ENCODE data around the gene TTC19. TPM values are rescaled to one million over a fixed set of nuclear protein-coding genes. Genes with fewer than 3 reads are reported as not detected.

TTC19 gene
- total RNA-seq, 1 donor from 2014 or later, result 35.9 TPM

DNA sequence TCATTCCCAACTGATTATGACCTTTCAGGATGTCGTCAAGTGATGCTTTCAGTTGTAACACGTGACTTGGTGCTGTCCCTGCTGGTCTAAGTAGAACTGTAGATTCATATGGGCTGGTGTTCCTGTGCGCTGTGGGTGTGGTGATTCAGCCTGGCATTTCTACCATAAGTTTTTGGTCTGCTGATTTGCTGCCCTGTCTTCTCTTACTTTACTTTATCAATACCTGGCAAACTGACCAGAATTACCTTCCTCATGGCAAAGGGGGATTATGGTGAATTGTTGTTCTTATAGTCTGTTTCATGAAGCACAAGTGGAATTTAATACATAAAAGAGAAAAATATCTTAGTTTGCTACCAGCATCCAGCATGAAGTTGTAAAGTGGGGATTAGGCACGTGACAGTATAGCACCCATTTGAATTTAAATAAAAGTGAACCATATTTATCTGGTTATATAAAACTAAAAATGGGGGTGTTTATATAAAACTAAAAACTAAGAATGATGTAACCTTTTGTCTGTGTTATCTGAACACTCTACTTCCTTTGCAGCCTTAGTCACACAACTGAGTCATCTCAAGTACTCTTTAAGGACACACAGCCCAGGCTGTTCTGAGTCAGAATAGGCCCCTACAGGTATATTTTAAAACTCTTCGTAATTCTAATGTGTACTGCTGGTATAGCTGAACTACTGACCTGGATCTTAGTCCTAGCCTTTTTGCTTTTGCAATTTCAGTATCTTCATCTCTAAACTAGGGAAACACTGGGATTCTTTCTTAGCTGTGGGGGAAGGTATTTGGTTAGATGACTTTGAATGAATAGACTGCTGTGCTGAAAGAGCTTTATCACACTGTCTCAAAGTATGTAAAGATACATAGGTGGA lies 28.3 kb downstream of the TTC19 start:
- peaks cover 5% of the 10 kb centered on the region for H3K36me3 Mint-ChIP-seq (ENCODE audit: unreplicated experiment)

DNA sequence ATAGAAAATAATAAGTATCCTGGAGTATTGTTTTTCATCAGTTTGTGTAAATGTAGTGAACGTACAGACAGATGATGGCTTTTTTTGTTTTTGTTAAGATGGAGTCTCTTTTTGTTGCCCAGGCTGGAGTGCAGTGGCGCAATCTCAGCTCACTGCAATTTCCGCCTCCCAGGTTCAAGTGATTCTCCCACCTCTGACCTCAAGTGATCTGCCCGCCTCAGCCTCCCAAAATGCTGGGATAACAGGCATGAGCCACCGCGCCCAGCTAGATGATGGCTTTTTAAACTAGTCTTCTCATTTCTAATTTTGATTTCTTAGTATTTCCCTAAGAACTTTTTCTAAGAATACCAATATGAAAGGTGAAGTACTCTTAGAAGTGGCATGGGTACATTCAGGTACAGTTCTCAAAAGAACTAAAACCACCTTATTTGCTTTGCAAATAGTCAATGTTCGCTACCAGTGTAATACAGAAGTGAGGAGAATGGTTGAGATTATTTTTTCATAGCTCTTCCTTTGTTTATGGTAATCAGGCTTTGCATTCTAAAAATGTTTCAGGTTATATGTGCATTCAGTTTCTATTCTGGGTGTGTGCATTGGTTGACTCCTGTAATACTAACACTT lies 34.2 kb downstream of the TTC19 start:
- no peak for DNase-seq
- H3K4me1 Mint-ChIP-seq (ENCODE audit: low read depth, unreplicated experiment), result no peaks in the 10 kb centered on the region
- no peak overlapping the region for H3K27ac Mint-ChIP-seq (ENCODE audit: unreplicated experiment)
- H3K36me3 Mint-ChIP-seq (ENCODE audit: unreplicated experiment), result peaks cover 11% of the 10 kb centered on the region
- no peaks in the 10 kb centered on the region for H3K9me3 Mint-ChIP-seq (ENCODE audit: unreplicated experiment)
- TF ChIP-seq, protein P1, sequence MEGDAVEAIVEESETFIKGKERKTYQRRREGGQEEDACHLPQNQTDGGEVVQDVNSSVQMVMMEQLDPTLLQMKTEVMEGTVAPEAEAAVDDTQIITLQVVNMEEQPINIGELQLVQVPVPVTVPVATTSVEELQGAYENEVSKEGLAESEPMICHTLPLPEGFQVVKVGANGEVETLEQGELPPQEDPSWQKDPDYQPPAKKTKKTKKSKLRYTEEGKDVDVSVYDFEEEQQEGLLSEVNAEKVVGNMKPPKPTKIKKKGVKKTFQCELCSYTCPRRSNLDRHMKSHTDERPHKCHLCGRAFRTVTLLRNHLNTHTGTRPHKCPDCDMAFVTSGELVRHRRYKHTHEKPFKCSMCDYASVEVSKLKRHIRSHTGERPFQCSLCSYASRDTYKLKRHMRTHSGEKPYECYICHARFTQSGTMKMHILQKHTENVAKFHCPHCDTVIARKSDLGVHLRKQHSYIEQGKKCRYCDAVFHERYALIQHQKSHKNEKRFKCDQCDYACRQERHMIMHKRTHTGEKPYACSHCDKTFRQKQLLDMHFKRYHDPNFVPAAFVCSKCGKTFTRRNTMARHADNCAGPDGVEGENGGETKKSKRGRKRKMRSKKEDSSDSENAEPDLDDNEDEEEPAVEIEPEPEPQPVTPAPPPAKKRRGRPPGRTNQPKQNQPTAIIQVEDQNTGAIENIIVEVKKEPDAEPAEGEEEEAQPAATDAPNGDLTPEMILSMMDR (IDR thresholded peaks at IDR 0.05; ENCODE audit: partially characterized antibody, unreplicated experiment), result no peak
- no peaks in the 10 kb centered on the region for H3K27me3 Mint-ChIP-seq (ENCODE audit: unreplicated experiment)
- no peak overlapping the region for H3K4me3 Mint-ChIP-seq (ENCODE audit: unreplicated experiment)

More for the DNA sequence above, 28.3 kb downstream of the TTC19 start:
- DNase-seq, result no peak
- no peaks in the 10 kb centered on the region for H3K27me3 Mint-ChIP-seq (ENCODE audit: unreplicated experiment)
- TF ChIP-seq, protein P1 (IDR thresholded peaks at IDR 0.05; ENCODE audit: partially characterized antibody, unreplicated experiment), result no peak
- no peak overlapping the region for H3K27ac Mint-ChIP-seq (ENCODE audit: unreplicated experiment)
- no peak overlapping the region for H3K4me3 Mint-ChIP-seq (ENCODE audit: unreplicated experiment)
- peaks cover 2% of the 10 kb centered on the region for H3K9me3 Mint-ChIP-seq (ENCODE audit: unreplicated experiment)
- H3K4me1 Mint-ChIP-seq (ENCODE audit: low read depth, unreplicated experiment), result no peaks in the 10 kb centered on the region

DNA sequence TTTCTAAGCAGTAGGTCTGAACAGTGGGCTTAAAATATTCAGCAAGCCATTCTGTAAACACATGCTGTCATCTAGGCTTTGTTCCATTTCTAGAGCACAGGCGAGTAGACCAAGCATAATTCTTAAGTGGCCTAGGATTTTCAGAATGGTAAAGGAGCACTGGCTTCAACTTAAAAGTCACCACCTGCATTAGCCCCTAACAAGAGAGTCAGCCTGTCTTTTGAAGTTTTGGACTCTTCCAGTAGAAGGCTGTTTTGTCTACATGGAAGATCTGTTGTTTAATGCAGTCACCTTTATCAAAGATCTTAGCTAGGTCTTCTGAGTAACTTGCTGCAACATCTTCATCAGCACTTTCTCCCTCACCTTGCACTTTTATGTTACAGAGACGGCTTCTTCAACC lies 36.6 kb downstream of the TTC19 start:
- no peaks in the 10 kb centered on the region for H3K27me3 Mint-ChIP-seq (ENCODE audit: unreplicated experiment)
- no peak overlapping the region for H3K27ac Mint-ChIP-seq (ENCODE audit: unreplicated experiment)
- no peaks in the 10 kb centered on the region for H3K9me3 Mint-ChIP-seq (ENCODE audit: unreplicated experiment)
- no peaks in the 10 kb centered on the region for H3K4me1 Mint-ChIP-seq (ENCODE audit: low read depth, unreplicated experiment)
- DNase-seq, result no peak
- TF ChIP-seq, protein P1 (IDR thresholded peaks at IDR 0.05; ENCODE audit: partially characterized antibody, unreplicated experiment), result no peak
- H3K4me3 Mint-ChIP-seq (ENCODE audit: unreplicated experiment), result no peak overlapping the region
- H3K36me3 Mint-ChIP-seq (ENCODE audit: unreplicated experiment), result peaks cover 11% of the 10 kb centered on the region

DNA sequence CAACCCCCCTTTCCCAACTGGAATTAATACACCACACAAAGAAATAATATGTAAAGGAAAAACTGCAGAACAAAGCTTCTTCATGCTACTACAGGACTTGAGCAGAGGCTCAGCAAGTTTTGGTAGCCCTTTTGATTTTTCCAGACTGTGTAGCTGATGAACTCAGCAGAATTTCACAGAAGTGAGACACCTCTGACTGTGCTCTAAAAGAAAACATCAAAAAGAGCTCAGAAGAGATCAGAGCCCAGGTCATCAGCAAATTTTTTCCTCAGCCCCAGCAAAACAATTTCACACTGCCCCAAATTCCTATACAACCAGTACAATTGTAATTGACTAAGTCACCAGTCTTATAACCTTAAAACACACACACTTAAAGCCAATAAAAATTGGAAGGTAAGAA lies 38.0 kb downstream of the TTC19 start:
- Mint-ChIP-seq H3K27ac (ENCODE audit: unreplicated experiment) (no peak overlapping the region), H3K27me3 (ENCODE audit: unreplicated experiment) (peaks cover 2% of the 10 kb centered on the region), H3K36me3 (ENCODE audit: unreplicated experiment) (peaks cover 11% of the 10 kb centered on the region), H3K9me3 (ENCODE audit: unreplicated experiment) (no peaks in the 10 kb centered on the region), H3K4me3 (ENCODE audit: unreplicated experiment) (no peak overlapping the region), H3K4me1 (ENCODE audit: low read depth, unreplicated experiment) (no peaks in the 10 kb centered on the region)
- TF ChIP-seq, protein P1 (IDR thresholded peaks at IDR 0.05; ENCODE audit: partially characterized antibody, unreplicated experiment), result no peak
- no peak for DNase-seq

All from glutamatergic neuron (in vitro differentiated cells).